Thymus (tissue), 11 donors: Measurements from ENCODE around the gene ADGRE2. TPM values are rescaled to one million over a fixed set of nuclear protein-coding genes. Genes with fewer than 3 reads are reported as not detected.
"Not testable (repeated sequence)": the region's sequence is repeated elsewhere in the genome, so short reads cannot be mapped to it uniquely, and the experiment has no call there.

Experiments used
- DNase-seq, 9 donors: peaks; one replicate each; pipeline ENCODE4 v3.0.0-alpha.2; 2013; ENCODE audit warnings: low spot score in 9 of 9, low read depth in 6 of 9, missing footprints in 1 of 9
- H3K27ac ChIP-seq, 2 donors: one replicate each; pipeline ENCODE4 v1.5.1; 2013; ENCODE audit warnings: control low read depth in 1 of 2, low read depth in 1 of 2, low read length in 1 of 2, mild to moderate bottlenecking in 1 of 2, moderate library complexity in 1 of 2
- H3K27me3 ChIP-seq, 2 donors: one replicate each; pipeline ENCODE4 v1.5.1; 2013; ENCODE audit warnings: low read length in 1 of 2; ENCODE audit not compliant: control insufficient read depth in 2 of 2, insufficient read depth in 1 of 2
- H3K36me3 ChIP-seq, 2 donors: one replicate each; pipeline ENCODE4 v1.5.1; 2013; ENCODE audit warnings: low read length in 1 of 2, mild to moderate bottlenecking in 1 of 2, moderate library complexity in 1 of 2; ENCODE audit not compliant: control insufficient read depth in 2 of 2, insufficient read depth in 2 of 2
- H3K4me1 ChIP-seq, 2 donors: one replicate each; pipeline ENCODE4 v1.5.1; 2013; ENCODE audit warnings: low read length in 2 of 2; ENCODE audit not compliant: control insufficient read depth in 2 of 2, insufficient read depth in 2 of 2
- H3K4me3 ChIP-seq, 2 donors: one replicate each; pipeline ENCODE4 v1.5.1; 2013; ENCODE audit warnings: low read length in 2 of 2, control low read depth in 1 of 2, mild to moderate bottlenecking in 1 of 2
- H3K9me3 ChIP-seq, 2 donors: one replicate each; pipeline ENCODE4 v1.5.1; 2013; ENCODE audit warnings: low read length in 1 of 2, mild to moderate bottlenecking in 1 of 2; ENCODE audit not compliant: control insufficient read depth in 2 of 2, insufficient read depth in 1 of 2
- WGBS: extraction: QIAGEN DNeasy Blood & Tissue Kit; methylation state at CpG from one replicate; pipeline ENCODE4 v1.1.7; 2013; 5-methylcytosine and 5-hydroxymethylcytosine counted together
- polyA plus RNA-seq: library from polyadenylated mRNA; stranded (reverse); fragments of 200-250 nt; gene quantifications from one replicate; pipeline ENCODE4 v1.2.3, GENCODE V29; 2013
- total RNA-seq: library from RNA; stranded (reverse); fragments of 120-200 nt; gene quantifications from one replicate; pipeline ENCODE4 v1.2.4, GENCODE V29; 2013
- donor health status: healthy.

ADGRE2 gene
- total and polyA plus RNA-seq, 2 donors, result 1.2 to 3.4 TPM

- Histone ChIP-seq H3K27ac (no peak overlapping the region), H3K27me3 (peaks cover 0 to 3% of the 10 kb centered on the region in 2 donors), H3K9me3 (peaks cover 0 to 1% of the 10 kb centered on the region in 2 donors), H3K36me3 (peaks cover 2 to 5% of the 10 kb centered on the region in 2 donors), H3K4me1 (peaks cover 0 to 18% of the 10 kb centered on the region in 2 donors), H3K4me3 (no peak overlapping the region)
- 96% methylated on average over 8 of the region's 8 CpGs for WGBS
- DNase-seq, result no peak
These were observed 5.9 kb downstream of the ADGRE2 start for GRCh38 chr19:14772467-14772866.

GRCh38 chr19:14770944-14771839 lies 7.2 kb downstream of the ADGRE2 start:
- H3K9me3 ChIP-seq, result peaks cover 0 to 1% of the 10 kb centered on the region in 2 donors
- H3K4me3 ChIP-seq, result no peak overlapping the region
- H3K27me3 ChIP-seq, result peaks cover 0 to 3% of the 10 kb centered on the region in 2 donors
- H3K27ac ChIP-seq, result no peak overlapping the region
- peaks cover 0 to 10% of the 10 kb centered on the region in 2 donors for H3K4me1 ChIP-seq
- peaks cover 2 to 5% of the 10 kb centered on the region in 2 donors for H3K36me3 ChIP-seq
- WGBS, result 91% methylated on average over 11 of the region's 11 CpGs
- DNase-seq, result no peak

GRCh38 chr19:14770136-14770535 lies 8.2 kb downstream of the ADGRE2 start:
- H3K4me1 ChIP-seq, result no peaks in the 10 kb centered on the region
- peaks cover 5% of the 10 kb centered on the region in 2 donors for H3K36me3 ChIP-seq
- peaks cover 0 to 1% of the 10 kb centered on the region in 2 donors for H3K9me3 ChIP-seq
- no peaks in the 10 kb centered on the region for H3K27me3 ChIP-seq
- WGBS, result 95% methylated on average over 5 of the region's 5 CpGs
- no peak overlapping the region for H3K27ac ChIP-seq
- no peak overlapping the region for H3K4me3 ChIP-seq
- no peak for DNase-seq

GRCh38 chr19:14769201-14769600 lies 9.2 kb downstream of the ADGRE2 start:
- H3K27me3 ChIP-seq, result no peaks in the 10 kb centered on the region
- peaks cover 5% of the 10 kb centered on the region in 2 donors for H3K36me3 ChIP-seq
- no peak overlapping the region for H3K4me3 ChIP-seq
- no peak for DNase-seq
- H3K4me1 ChIP-seq, result no peaks in the 10 kb centered on the region
- H3K9me3 ChIP-seq, result peaks cover 0 to 1% of the 10 kb centered on the region in 2 donors
- H3K27ac ChIP-seq, result no peak overlapping the region
- 94% methylated on average over 5 of the region's 5 CpGs for WGBS

- Histone ChIP-seq H3K27me3 (no peaks in the 10 kb centered on the region), H3K36me3 (peaks cover 5% of the 10 kb centered on the region in 2 donors), H3K4me3 (no peak overlapping the region), H3K27ac (no peak overlapping the region), H3K4me1 (no peaks in the 10 kb centered on the region), H3K9me3 (peaks cover 0 to 1% of the 10 kb centered on the region in 2 donors)
- 95% methylated on average over 2 of the region's 2 CpGs for WGBS
- DNase-seq, result no peak
These were observed 10.4 kb downstream of the ADGRE2 start for GRCh38 chr19:14768001-14768400.

GRCh38 chr19:14767466-14767971 lies 10.8 kb downstream of the ADGRE2 start:
- peaks cover 0 to 1% of the 10 kb centered on the region in 2 donors for H3K9me3 ChIP-seq
- no peak overlapping the region for H3K27ac ChIP-seq
- H3K4me3 ChIP-seq, result no peak overlapping the region
- no peak for DNase-seq
- H3K36me3 ChIP-seq, result peaks cover 5% of the 10 kb centered on the region in 2 donors
- H3K27me3 ChIP-seq, result no peaks in the 10 kb centered on the region
- 98% methylated on average over 2 of the region's 2 CpGs for WGBS
- no peaks in the 10 kb centered on the region for H3K4me1 ChIP-seq

GRCh38 chr19:14765841-14766240 lies 12.5 kb downstream of the ADGRE2 start:
- H3K36me3 ChIP-seq, H3K4me3 ChIP-seq, H3K9me3 ChIP-seq, DNase-seq, H3K27me3 ChIP-seq, H3K27ac ChIP-seq, H3K4me1 ChIP-seq: not testable (repeated sequence)
- 95% methylated on average over 15 of the region's 15 CpGs for WGBS

GRCh38 chr19:14765403-14765802 lies 13.0 kb downstream of the ADGRE2 start:
- 98% methylated on average over 6 of the region's 18 CpGs for WGBS
- not testable (repeated sequence) for H3K36me3 ChIP-seq, H3K9me3 ChIP-seq, H3K4me3 ChIP-seq, H3K27ac ChIP-seq, H3K27me3 ChIP-seq, H3K4me1 ChIP-seq, DNase-seq

GRCh38 chr19:14764401-14764800 lies 14.0 kb downstream of the ADGRE2 start:
- DNase-seq, result no peak
- Histone ChIP-seq H3K36me3 (peaks cover 0 to 2% of the 10 kb centered on the region in 2 donors), H3K27me3 (no peaks in the 10 kb centered on the region), H3K27ac (no peak overlapping the region), H3K9me3 (no peaks in the 10 kb centered on the region), H3K4me1 (no peaks in the 10 kb centered on the region), H3K4me3 (no peak overlapping the region)
- WGBS, result 98% methylated on average over 9 of the region's 9 CpGs
